ENCODE data around the gene HES4.

Gene HES4

GRCh38 chr1:999725-1000356 lies at the start of gene HES4:
HES4 (minus strand) TSS chr1:1000097; CDS start chr1:999973, 124 bp downstream.
- peak; percentile 85 to 86 for DNase-seq

- no peak for DNase-seq
These were observed 48.9 kb upstream of the HES4 start for GRCh38 chr1:1048765-1049164.

- no peak for DNase-seq
These were observed 48.1 kb upstream of the HES4 start for GRCh38 chr1:1047963-1048362.

GRCh38 chr1:1047407-1047806 lies 47.5 kb upstream of the HES4 start:
- no peak for DNase-seq

- DNase-seq, result no peak
These were observed 46.9 kb upstream of the HES4 start for GRCh38 chr1:1046767-1047166.

- DNase-seq, result no peak
These were observed 46.3 kb upstream of the HES4 start for GRCh38 chr1:1046243-1046642.

- DNase-seq, result no peak
These were observed 45.2 kb upstream of the HES4 start for GRCh38 chr1:1045129-1045528.

GRCh38 chr1:1044455-1045078 lies 44.7 kb upstream of the HES4 start:
- no peak for DNase-seq

GRCh38 chr1:1043921-1044320 lies 44.0 kb upstream of the HES4 start:
- no peak for DNase-seq

GRCh38 chr1:1043411-1043810 lies 43.5 kb upstream of the HES4 start:
- no peak for DNase-seq

GRCh38 chr1:1042835-1043234 lies 42.9 kb upstream of the HES4 start:
- no peak for DNase-seq

- no peak for DNase-seq
These were observed 42.0 kb upstream of the HES4 start for GRCh38 chr1:1041873-1042272.

- peak in 1 of 2 experiments; percentile 43 for DNase-seq
These were observed 41.2 kb upstream of the HES4 start for GRCh38 chr1:1041092-1041523.

- peak; percentile 75 to 84 for DNase-seq
These were observed 40.4 kb upstream of the HES4 start for GRCh38 chr1:1040004-1040991.

- no peak for DNase-seq
These were observed 39.4 kb upstream of the HES4 start for GRCh38 chr1:1039145-1039910.

- no peak for DNase-seq
These were observed 38.8 kb upstream of the HES4 start for GRCh38 chr1:1038694-1039093.

- no peak for DNase-seq
These were observed 37.8 kb upstream of the HES4 start for GRCh38 chr1:1037366-1038327.

- no peak for DNase-seq
These were observed 35.5 kb upstream of the HES4 start for GRCh38 chr1:1035291-1035943.

- DNase-seq, result peak; percentile 34 to 50
These were observed 34.5 kb upstream of the HES4 start for GRCh38 chr1:1034439-1034781.

- peak in 1 of 2 experiments; percentile 27 for DNase-seq
These were observed 34.0 kb upstream of the HES4 start for GRCh38 chr1:1033731-1034438.
